K562 (cell line): Measurements from ENCODE around the gene UFSP1. TPM values are rescaled to one million over a fixed set of nuclear protein-coding genes. Genes with fewer than 3 reads are reported as not detected.
"Not testable (repeated sequence)": the region's sequence is repeated elsewhere in the genome, so short reads cannot be mapped to it uniquely, and the experiment has no call there.

Experiments
- ATAC-seq: fragments of 200-7000 bp; cut with Tn5 transposase; 3 replicates; pipeline ENCODE4 v1.9.1; 2020; ENCODE audit warnings: moderate library complexity
- BruUV-seq: library from RNA; stranded (reverse); fragments of 400-500 nt; replicated peaks from 2 replicates; lab custom pipeline; 2021; lab: Mats Ljungman, UMichigan
- CTCF ChIA-PET: fragments of 300-600 bp; formaldehyde crosslinking; extraction: SDS; loops from one replicate; lab custom pipeline; 2021; ENCODE audit warnings: low intra/inter-chr PET ratio; lab: Yijun Ruan, JAX
- POLR2A ChIA-PET: fragments of 300-600, 350-650 bp; sonication (Branson Sonifier 250); formaldehyde crosslinking; extraction: SDS; loops from one replicate; lab custom pipeline; 2021; ENCODE audit warnings: antibody characterized with exemption, inconsistent platforms; lab: Yijun Ruan, JAX
- DNase-seq, 4 experiments: peaks; one replicate each; pipeline versions ENCODE4 v3.0.0 to v3.0.0-alpha.2; 2011 to 2018; ENCODE audit warnings: low spot score in 3 of 4, mixed read lengths in 3 of 4; ENCODE audit errors: extremely low read depth in 1 of 4
- FAIRE-seq: peaks from 2 replicates; lab custom pipeline; 2011; peaks lifted over from hg19 to GRCh38; lab: Jason Lieb, UNC
- H2AFZ ChIP-seq: 2 replicates; pipeline ENCODE4 v1.6.0; 2011; ENCODE audit warnings: low read depth, low read length, control low read depth, inconsistent platforms
- H3K27ac ChIP-seq: fragments of 200-600 bp; 3 replicates; pipeline ENCODE4 v1.8.0; 2011; ENCODE audit warnings: low read depth, mild to moderate bottlenecking, control low read depth, inconsistent platforms, low read length, moderate library complexity, mixed read lengths; ENCODE audit errors: extremely low read depth
- H3K27me3 ChIP-seq, 2 experiments: fragments of 300-600 bp in 1 of 2; 2 replicates in 1 of 2; 3 replicates in 1 of 2; pipeline versions ENCODE4 v1.6.0 to v1.8.0; 2011; ENCODE audit warnings: inconsistent platforms in 2 of 2, low read length in 2 of 2, mild to moderate bottlenecking in 1 of 2, mixed read lengths in 1 of 2, moderate library complexity in 1 of 2; ENCODE audit not compliant: control insufficient read depth in 2 of 2, insufficient read depth in 2 of 2
- H3K36me3 ChIP-seq: fragments of 300-600 bp; 3 replicates; pipeline ENCODE4 v1.8.0; 2011; ENCODE audit warnings: mild to moderate bottlenecking, low read length, inconsistent platforms; ENCODE audit not compliant: control insufficient read depth, insufficient read depth
- H3K4me1 ChIP-seq, 2 experiments: fragments of 200-600 bp in 1 of 2; replicated peaks in 1 of 2; 2 replicates in 1 of 2; 3 replicates in 1 of 2; pipeline versions ENCODE4 v1.5.1 to v1.8.0; 2011; ENCODE audit warnings: inconsistent platforms in 2 of 2, low read length in 2 of 2, mild to moderate bottlenecking in 1 of 2, mixed read lengths in 1 of 2, moderate library complexity in 1 of 2; ENCODE audit not compliant: control insufficient read depth in 2 of 2, insufficient read depth in 2 of 2
- H3K4me2 ChIP-seq: 2 replicates; pipeline ENCODE4 v1.6.1; 2011; ENCODE audit warnings: low read length, control low read depth, inconsistent platforms, mixed read lengths; ENCODE audit not compliant: insufficient read depth
- H3K4me3 ChIP-seq: fragments of 200-600 bp; sonication (generic), shearing (Covaris generic); 2 replicates; pipeline ENCODE4 v1.5.1; 2016; ENCODE audit warnings: control low read depth, inconsistent platforms
- H3K79me2 ChIP-seq: fragments of 200-600 bp; 3 replicates; pipeline ENCODE4 v1.8.0; 2011; ENCODE audit warnings: low read length, inconsistent platforms; ENCODE audit not compliant: control insufficient read depth, insufficient read depth
- H3K9ac ChIP-seq, 2 experiments: 2 replicates each; pipeline versions ENCODE4 v1.6.0 to v1.6.1; 2011; ENCODE audit warnings: low read depth in 2 of 2, low read length in 2 of 2, control low read depth in 1 of 2, inconsistent platforms in 1 of 2, mild to moderate bottlenecking in 1 of 2, mixed read lengths in 1 of 2; ENCODE audit not compliant: insufficient read depth in 1 of 2
- H3K9me1 ChIP-seq: one replicate; pipeline ENCODE4 v1.6.0; 2011; ENCODE audit warnings: inconsistent platforms, mild to moderate bottlenecking, low read length, moderate library complexity; ENCODE audit not compliant: control insufficient read depth, insufficient read depth
- H3K9me3 ChIP-seq: replicated peaks from 2 replicates; pipeline ENCODE4 v1.5.1; 2011; ENCODE audit warnings: low read depth, low read length, inconsistent platforms; ENCODE audit not compliant: control insufficient read depth, insufficient read depth
- H4K20me1 ChIP-seq: replicated peaks from 2 replicates; pipeline ENCODE4 v1.6.1; 2011; ENCODE audit warnings: low read length, inconsistent platforms, mixed read lengths; ENCODE audit not compliant: control insufficient read depth, insufficient read depth
- ATF1 ChIP-seq, 2 experiments: fragments of 450-650 bp in 1 of 2; IDR thresholded peaks; 2 replicates each; pipeline ENCODE4 v1.6.1; 2016; ENCODE audit warnings: missing compliant biosample characterization in 1 of 2, missing genetic modification characterization in 1 of 2
- C11orf30 ChIP-seq: fragments of 450-650 bp; IDR thresholded peaks from 2 replicates; pipeline ENCODE4 v1.6.1; 2016; ENCODE audit warnings: low read depth, mild to moderate bottlenecking
- CREM ChIP-seq: IDR thresholded peaks from 2 replicates; pipeline ENCODE4 v1.6.1; 2014; ENCODE audit warnings: antibody characterized with exemption, low read depth
- DPF2 ChIP-seq: fragments of 450-650 bp; IDR thresholded peaks from 2 replicates; pipeline ENCODE4 v1.6.1; 2016
- NFE2 ChIP-seq: IDR thresholded peaks from 2 replicates; pipeline ENCODE4 v1.6.1; 2014; ENCODE audit warnings: antibody characterized with exemption, low read depth
- PKNOX1 ChIP-seq: fragments of 450-650 bp; IDR thresholded peaks from 2 replicates; pipeline ENCODE4 v1.6.1; 2016
- SMARCE1 ChIP-seq: fragments of 450-650 bp; IDR thresholded peaks from 2 replicates; pipeline ENCODE4 v1.7.1; 2016; ENCODE audit warnings: mild to moderate bottlenecking
- TEAD4 ChIP-seq, 2 experiments: sonication (generic) in 1 of 2; formaldehyde crosslinking in 1 of 2; IDR thresholded peaks; 2 replicates each; pipeline versions ENCODE4 v1.6.1 to v1.8.0; 2012 to 2022; ENCODE audit warnings: borderline replicate concordance in 1 of 2, inconsistent platforms in 1 of 2, low read length in 1 of 2, mild to moderate bottlenecking in 1 of 2, missing genetic modification reagents in 1 of 2
- ZBTB40 ChIP-seq, 2 experiments: fragments of 450-650 bp in 1 of 2; sonication (generic) in 1 of 2; formaldehyde crosslinking in 1 of 2; IDR thresholded peaks; 2 replicates each; pipeline versions ENCODE4 v1.7.1 to v1.9.0; 2016 to 2022; ENCODE audit warnings: inconsistent platforms in 1 of 2, mild to moderate bottlenecking in 1 of 2, missing genetic modification reagents in 1 of 2
- ZNF316 ChIP-seq: fragments of 450-650 bp; IDR thresholded peaks from 2 replicates; pipeline ENCODE4 v1.6.1; 2016
- ZNF384 ChIP-seq: IDR thresholded peaks from 2 replicates; pipeline ENCODE4 v1.6.1; 2012; ENCODE audit warnings: low read depth, low read length, improper control_type of control experiment
- WGBS: fragments of 100-300 bp; shearing (Covaris generic); methylation state at CpG from one replicate; pipeline ENCODE4 v1.1.6; 2016; ENCODE audit warnings: low coverage, mixed read lengths; ENCODE audit not compliant: insufficient coverage; ENCODE audit errors: missing lambda C conversion rate; 5-methylcytosine and 5-hydroxymethylcytosine counted together
- in situ Hi-C: fragments of 300-500 bp; cut with MboI; formaldehyde crosslinking; loops from 4 replicates; pipeline ENCODE4 v1.15.0; 2018; ENCODE audit warnings: inconsistent platforms, mixed read lengths
- intact Hi-C: fragments of 100-400 bp; cut with micrococcal nuclease; formaldehyde crosslinking; loops from 2 replicates; pipeline ENCODE4 v1.14.2; 2022
- polyA plus RNA-seq, 8 experiments: library from polyadenylated mRNA; depleted of rRNA in 4 of 8; stranded (reverse) in 5 of 8; unstranded in 3 of 8; fragments of >200 nt; fragmentation: Nextera tagmentation in 2 of 8; fragmentation: Illumina TruSeq in 1 of 8; extraction: Ambion mirVana in 2 of 8; extraction: Trizol in 1 of 8; gene quantifications; 2 replicates each; pipeline versions ENCODE4 v1.2.1 to v1.2.3, GENCODE V29; 2011 to 2014; ENCODE audit warnings: inconsistent platforms in 1 of 8, missing spikeins in 1 of 8
- total RNA-seq, 7 experiments: library from RNA; depleted of rRNA in 6 of 7; stranded (reverse); fragments of >200 nt in 6 of 7; fragmentation: Illumina TruSeq in 2 of 7; extraction: Trizol in 2 of 7; gene quantifications; 2 replicates each; pipeline versions ENCODE4 v1.2.1 to v1.2.3, GENCODE V29; 2011 to 2021; ENCODE audit warnings: low replicate concordance in 1 of 7

The UFSP1 gene
- total and polyA plus RNA-seq, 9 of the 15 experiments (the other 6 are each of a cell fraction or from before 2014, with no cell fraction given) = 0.50 to 18.8 (median 2.1) TPM

GRCh38 chr7:100910443-100910842, 20.9 kb upstream of the UFSP1 start:
- H3K4me1 ChIP-seq; CTCF ChIA-PET; intact Hi-C loops; H3K4me2 ChIP-seq; H3K27me3 ChIP-seq; H4K20me1 ChIP-seq; BruUV-seq; H3K9ac ChIP-seq; H3K9me1 ChIP-seq; H3K9me3 ChIP-seq; H3K4me3 ChIP-seq; H3K36me3 ChIP-seq; H3K79me2 ChIP-seq; TF ChIP-seq TEAD4 (CRISPR knock-in tag; IDR thresholded peaks at IDR 0.05; ENCODE audit: borderline replicate concordance); ZBTB40 (CRISPR knock-in tag; IDR thresholded peaks at IDR 0.05); ATF1 (CRISPR knock-in tag; IDR thresholded peaks at IDR 0.05): not testable (repeated sequence)
- peak overlapping the region; percentile 52; the same call in 1 of the 3 replicates for H3K27ac ChIP-seq
- POLR2A ChIA-PET = interaction anchor here (0.6 to 2.1 kb wide), 4 partner anchors 9 to 147 kb away, joined by 3 to 7 read pairs (median 4); no protein-coding TSS in a partner anchor
- peak; percentile 96 for TF ChIP-seq ZNF384
- TF ChIP-seq NFE2 = peak; percentile 64
- TF ChIP-seq TEAD4 (IDR thresholded peaks at IDR 0.05; ENCODE audit: low read length) = peak; percentile 47; the same call in 1 of the 2 replicates
- peak; percentile 81 for TF ChIP-seq CREM
- peak; percentile 60 for TF ChIP-seq C11orf30
- TF ChIP-seq ZNF316 = peak; percentile 47; the same call in 1 of the 2 replicates
- TF ChIP-seq ZBTB40 (IDR thresholded peaks at IDR 0.05) = 0 out of 2 replicates have a peak, but pooled peaks have one; percentile 31
- TF ChIP-seq PKNOX1 = peak; percentile 52
- peak; percentile 18; the same call in 1 of the 2 replicates for TF ChIP-seq SMARCE1
- peak; percentile 50; the same call in 1 of the 2 replicates for TF ChIP-seq ATF1 (tag; IDR thresholded peaks at IDR 0.05)
- peak; percentile 48; the same call in 1 of the 2 replicates for TF ChIP-seq DPF2
- peak; percentile 73 for ATAC-seq
- WGBS = 25% methylated on average over 7 of the region's 7 CpGs
- peak in 2 of 4 experiments; percentile 28 to 32 for DNase-seq
- peak; percentile 79 for FAIRE-seq
- H2AFZ ChIP-seq = peak overlapping the region; percentile 28; the same call in 1 of the 2 replicates
- in situ Hi-C loops = loop anchor here (25.0 kb wide), 1 partner anchor 377 kb away; no protein-coding TSS in a partner anchor
